Fibroblast of skin of left quadriceps (primary cell): ENCODE results near the gene RTCA.
"Not testable (repeated sequence)": the region's sequence is repeated elsewhere in the genome, so short reads cannot be mapped to it uniquely, and the experiment has no call there.

Experiments used
- DNase-seq, 2 experiments: peaks; one replicate each; pipeline ENCODE4 v3.0.0-alpha.2; 2013; ENCODE audit warnings: low read depth in 2 of 2

The RTCA gene

GRCh38 chr1:100265931-100266740 is at the start of gene RTCA:
RTCA (plus strand) TSS chr1:100266216; CDS start chr1:100266376, 160 bp downstream.
- DNase-seq: peak; percentile 88 to 89

- no peak for DNase-seq
Measured at GRCh38 chr1:100217834-100218233, 48.2 kb upstream of the RTCA start.

- DNase-seq: no peak
Measured at GRCh38 chr1:100219457-100219856, 46.6 kb upstream of the RTCA start.

DNA sequence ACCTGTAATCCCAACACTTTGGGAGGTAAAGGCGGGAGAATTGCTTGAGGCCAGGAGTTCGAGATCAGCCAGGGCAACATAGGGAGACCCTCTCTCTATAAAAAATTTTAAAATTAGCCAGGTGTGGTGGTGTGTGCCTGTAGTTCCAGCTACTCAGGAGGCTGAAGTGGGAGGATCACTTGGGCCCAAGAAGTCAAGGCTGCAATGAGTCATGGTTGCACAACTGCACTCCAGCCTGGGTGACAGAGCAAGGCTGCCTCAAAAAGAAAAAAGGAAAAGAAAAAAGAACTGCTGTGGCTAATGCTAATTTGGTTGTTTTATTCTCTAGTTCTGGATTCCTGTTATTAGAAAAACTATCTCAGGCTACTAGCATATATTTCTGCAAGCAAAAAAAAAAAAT is 46.1 kb upstream of the RTCA start:
- DNase-seq: no peak

DNA sequence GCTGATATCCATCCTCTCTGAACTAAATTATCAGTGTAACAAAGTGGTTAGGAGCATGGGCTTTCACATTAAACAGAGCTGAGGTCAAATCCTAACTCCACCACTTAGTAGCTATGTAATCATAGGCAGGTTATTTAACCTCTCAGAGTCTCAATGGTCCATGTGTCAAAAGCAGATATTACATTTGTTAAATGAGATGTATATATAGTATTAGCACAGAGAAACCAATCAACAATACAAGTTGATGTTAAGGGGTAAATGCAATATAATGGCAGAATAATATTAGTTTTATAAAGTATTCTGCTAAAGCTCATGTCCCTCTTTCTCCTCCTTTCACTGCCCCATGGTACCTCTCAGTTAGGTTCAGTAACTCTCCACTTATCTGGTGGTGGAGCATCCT is 43.6 kb upstream of the RTCA start:
- DNase-seq: no peak

DNA sequence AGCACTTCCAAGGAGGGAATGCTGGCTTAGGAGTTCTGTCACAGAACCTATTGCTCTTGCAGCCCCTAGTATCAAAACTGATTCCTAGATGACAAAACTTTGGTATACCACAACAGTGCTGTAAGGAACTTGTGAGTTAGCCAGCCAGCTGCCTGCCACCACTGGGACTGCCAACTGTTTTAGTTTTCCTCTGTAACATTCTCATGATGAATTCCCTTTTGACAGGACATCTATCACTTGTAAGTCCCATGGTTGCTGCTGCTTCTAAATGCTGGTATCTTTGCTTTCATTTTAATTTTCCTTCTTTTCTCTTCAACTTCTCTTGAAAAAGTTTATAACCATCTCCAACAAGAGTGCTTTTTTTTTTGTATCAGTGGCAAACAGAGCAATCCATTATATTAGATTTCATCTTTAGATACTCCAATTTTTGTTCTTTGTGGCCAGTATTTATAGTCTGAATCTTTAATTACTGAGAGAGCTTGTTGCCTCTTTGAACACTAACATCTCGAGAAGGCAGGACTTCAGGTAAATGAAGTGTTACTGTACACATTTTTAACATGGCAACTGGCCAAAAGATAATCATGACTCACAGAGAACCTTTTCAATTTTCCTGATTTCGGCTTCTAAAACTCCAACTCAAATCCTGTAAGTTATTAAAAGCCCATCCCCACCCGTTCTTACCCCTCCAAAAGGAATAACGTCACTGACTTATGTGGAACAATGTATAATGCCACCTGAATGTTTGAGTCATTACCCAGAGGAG is 36.2 kb upstream of the RTCA start:
- DNase-seq: no peak

- no peak for DNase-seq
Measured at GRCh38 chr1:100230765-100231164, 35.3 kb upstream of the RTCA start.

DNA sequence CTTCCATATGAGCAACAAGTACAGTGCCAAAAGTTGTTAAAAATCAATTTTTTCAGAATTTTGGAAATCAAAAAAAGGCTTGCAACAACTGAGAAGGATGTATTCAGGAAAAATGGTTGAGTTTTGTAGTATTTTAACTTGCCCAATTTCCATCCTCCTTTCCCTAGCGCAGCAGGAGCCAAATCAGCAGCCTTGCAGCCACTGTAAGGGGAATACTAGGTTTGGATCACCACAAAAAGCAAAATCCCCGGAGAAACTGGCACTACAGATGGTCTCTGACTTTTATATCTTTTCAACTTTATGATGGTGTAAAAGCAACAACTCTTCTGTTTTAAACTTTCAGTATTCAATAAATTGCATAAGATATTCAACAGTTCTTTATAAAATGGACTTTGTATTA is 34.3 kb upstream of the RTCA start:
- DNase-seq: no peak

GRCh38 chr1:100232156-100232555 is 33.9 kb upstream of the RTCA start:
- no peak for DNase-seq

DNA sequence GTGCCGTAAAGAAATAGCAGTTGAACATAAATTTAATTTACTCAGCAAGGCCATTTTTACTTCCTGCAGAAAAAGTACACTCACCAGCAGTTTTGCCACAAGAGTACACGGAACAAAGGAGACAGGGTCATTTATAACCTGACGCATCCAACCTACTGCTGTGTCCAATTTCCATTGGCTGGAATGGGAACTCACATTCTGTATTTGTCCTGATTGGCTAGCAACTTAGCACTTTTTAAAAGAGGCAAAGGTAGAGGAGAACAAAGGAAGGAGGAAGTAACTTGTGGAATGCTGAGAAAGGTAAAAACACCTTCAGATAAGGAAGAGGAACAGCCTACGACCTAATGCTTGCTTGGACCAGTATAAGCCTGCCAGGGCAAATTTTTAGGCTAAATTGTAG is 32.5 kb upstream of the RTCA start:
- DNase-seq: not testable (repeated sequence)

- DNase-seq: no peak
Measured at GRCh38 chr1:100234432-100234831, 31.6 kb upstream of the RTCA start.

GRCh38 chr1:100237091-100237490 is 28.9 kb upstream of the RTCA start:
- DNase-seq: no peak

- no peak for DNase-seq
Measured at GRCh38 chr1:100239961-100240360, 26.1 kb upstream of the RTCA start.

DNA sequence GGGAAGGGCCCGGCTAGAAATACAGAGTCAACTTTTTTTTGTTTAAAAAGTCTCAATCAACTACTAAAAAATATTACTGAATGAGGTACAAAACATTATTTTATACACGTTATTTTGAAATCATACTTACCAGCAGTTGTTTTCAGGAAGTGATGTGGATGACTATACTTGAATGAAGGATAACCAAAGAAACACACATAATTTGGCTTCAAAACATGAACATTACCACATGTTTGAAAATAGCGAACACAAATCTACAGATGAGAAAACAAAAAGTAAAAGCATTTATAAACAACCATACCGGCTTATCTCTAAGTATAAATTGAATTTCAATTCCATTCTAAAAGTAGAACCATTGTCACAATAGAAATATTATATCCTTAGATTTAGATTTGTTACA is 25.4 kb upstream of the RTCA start:
- no peak for DNase-seq

DNA sequence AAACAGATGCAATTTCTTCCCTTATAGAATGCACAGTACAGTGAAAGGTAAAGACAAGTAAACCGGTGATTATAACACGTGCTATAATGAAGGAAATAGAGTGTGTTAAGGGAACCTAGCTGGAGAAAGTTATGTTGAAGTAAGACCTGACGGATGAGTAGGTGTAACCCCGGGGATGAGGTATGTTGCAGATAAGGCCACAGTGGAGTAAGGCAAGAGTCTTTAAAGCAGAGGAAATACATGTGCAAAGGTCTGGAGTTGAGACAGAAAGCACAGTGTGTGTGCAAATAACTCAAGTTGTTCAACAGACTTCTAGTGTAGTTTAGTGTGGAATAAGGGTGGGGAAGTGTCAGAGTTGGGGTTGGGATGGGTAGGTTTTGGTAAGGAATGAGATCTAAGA is 19.3 kb upstream of the RTCA start:
- no peak for DNase-seq

- DNase-seq: no peak
Measured at GRCh38 chr1:100249155-100249536, 16.9 kb upstream of the RTCA start.

GRCh38 chr1:100249537-100250257 is 16.3 kb upstream of the RTCA start, which contains the start of gene DBT:
DBT (minus strand) TSS chr1:100249834; CDS start chr1:100249820, 14 bp downstream.
- DNase-seq: peak; percentile 84 to 86

DNA sequence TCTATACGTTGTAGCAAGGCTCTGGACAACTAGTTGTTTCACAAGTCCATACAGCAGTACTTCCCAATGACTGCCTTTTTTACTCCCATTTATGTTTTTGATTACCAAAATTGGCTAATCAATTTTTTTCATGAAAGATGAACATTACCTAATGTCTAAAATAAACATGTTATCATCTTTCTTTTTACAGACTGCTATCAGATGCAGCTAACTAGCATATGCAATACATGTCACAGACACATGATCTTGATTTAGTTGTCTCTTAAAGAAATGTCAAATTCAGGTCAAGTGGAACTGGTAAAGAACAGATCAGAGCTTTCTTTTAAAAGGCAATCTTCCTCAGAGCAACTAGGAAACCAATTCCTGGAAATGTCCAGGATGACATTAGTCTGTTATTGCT is 15.8 kb upstream of the RTCA start:
- DNase-seq: no peak

DNA sequence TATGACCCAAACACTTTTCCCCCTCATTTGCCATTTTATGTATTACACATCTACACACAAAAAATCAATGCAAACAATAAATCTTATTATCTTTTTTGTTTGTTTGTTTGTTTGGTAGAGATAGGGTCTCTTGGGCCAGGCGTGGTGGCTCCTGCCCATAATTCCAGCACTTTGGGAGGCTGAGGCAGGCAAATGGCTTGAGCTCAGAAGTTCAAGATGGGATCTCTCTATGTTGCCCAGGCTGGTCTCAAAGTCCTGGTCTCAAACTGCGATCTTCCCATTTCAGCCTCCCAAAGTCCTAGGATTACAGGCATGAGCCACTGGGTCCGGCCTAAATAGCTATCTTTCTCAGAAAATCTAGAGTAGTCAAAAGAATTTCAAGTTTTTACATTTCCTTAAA is 15.2 kb upstream of the RTCA start:
- no peak for DNase-seq

DNA sequence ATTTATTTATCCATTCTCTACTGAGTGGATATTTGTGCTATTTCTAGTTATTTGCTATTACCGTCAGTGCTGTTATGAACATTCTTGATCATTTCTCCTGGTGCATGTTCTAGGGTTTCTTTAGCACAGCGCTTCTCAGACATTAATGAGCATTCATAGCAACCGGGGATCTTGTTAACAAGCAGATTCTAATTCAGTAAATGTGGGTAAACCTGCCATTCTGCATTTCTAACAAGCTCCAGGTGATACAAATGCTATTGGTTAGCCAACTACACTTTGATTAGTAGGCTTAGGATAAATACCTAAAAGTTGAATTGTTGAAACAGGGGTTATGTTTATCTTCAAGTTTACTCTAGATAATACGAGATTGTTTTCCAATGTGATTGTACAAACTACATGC is 13.1 kb upstream of the RTCA start:
- no peak for DNase-seq

GRCh38 chr1:100253552-100253951 is 12.5 kb upstream of the RTCA start:
- DNase-seq: no peak

GRCh38 chr1:100256273-100256672 is 9.7 kb upstream of the RTCA start:
- DNase-seq: not testable (repeated sequence)
